Prostate gland (tissue), 2 donors: ENCODE results near the gene DDX41.

ENCODE experiments used
- CTCF ChIP-seq, 4 experiments: fragments of 200-600 bp in 2 of 4; fragments of 450-650 bp in 2 of 4; sonication (generic) in 2 of 4; IDR thresholded peaks; 1 replicate in 3 of 4; 2 replicates in 1 of 4; pipeline ENCODE4 v1.5.1; 2016 to 2019; ENCODE audit warnings: antibody characterized with exemption in 4 of 4, mild to moderate bottlenecking in 2 of 4, moderate library complexity in 2 of 4
- POLR2A ChIP-seq: fragments of 450-650 bp; IDR thresholded peaks from one replicate; pipeline ENCODE4 v1.6.1; 2016; ENCODE audit warnings: antibody characterized with exemption, mild to moderate bottlenecking
- POLR2AphosphoS5 ChIP-seq: sonication (generic); formaldehyde crosslinking; IDR thresholded peaks from one replicate; pipeline ENCODE4 v1.6.1; 2017; ENCODE audit warnings: antibody characterized with exemption

GRCh38 chr5:177499842-177500241, 16.9 kb downstream of the DDX41 start:
- TF ChIP-seq CTCF (IDR thresholded peaks at IDR 0.05): no peak
- TF ChIP-seq POLR2A: no peak
- TF ChIP-seq POLR2AphosphoS5: no peak
